Stimulated activated CD4-positive, alpha-beta T cell treated with anti-CD3 and anti-CD28 coated beads, TNF-alpha, amount 100 ng/mL, for 1 hour (primary cell): Measurements from ENCODE around the gene LRP6.

Experiments used
- DNase-seq, 3 donors: peaks; one replicate each; pipeline ENCODE4 v3.0.0-alpha.2; 2020; ENCODE audit warnings: low read depth in 3 of 3, low spot score in 1 of 3

Gene LRP6

DNA sequence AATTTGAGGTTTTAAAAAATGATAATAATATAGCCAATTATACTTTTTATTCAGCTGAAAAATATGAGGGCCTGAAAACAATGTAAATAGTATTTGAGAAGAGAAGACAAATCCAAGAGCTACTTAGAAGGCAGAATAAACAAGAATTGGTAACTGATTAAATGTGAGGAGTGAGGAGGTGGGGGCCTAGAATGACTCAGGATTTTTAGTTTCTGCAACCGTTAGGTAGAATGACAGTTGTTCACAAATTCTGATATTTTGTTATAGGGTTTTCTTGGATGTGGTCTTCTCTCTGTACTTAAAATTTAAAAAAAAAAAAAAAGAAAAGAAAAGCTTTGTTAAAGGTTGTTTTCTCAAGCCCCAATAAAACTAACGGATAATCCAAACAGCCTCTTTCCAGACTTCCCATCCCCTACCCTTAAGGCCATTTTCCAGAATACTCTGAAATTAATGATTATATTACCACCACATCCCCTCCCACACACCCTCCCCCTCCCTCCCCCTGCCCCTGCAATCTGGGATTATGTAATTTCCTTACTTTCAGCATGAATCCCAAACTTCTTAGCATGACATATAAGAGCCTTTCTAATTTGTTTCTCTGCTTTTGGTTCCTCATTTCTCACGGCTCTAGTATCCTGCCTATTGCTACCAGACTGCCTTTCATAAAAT is 50.4 kb downstream of the LRP6 start:
- no peak for DNase-seq

DNA sequence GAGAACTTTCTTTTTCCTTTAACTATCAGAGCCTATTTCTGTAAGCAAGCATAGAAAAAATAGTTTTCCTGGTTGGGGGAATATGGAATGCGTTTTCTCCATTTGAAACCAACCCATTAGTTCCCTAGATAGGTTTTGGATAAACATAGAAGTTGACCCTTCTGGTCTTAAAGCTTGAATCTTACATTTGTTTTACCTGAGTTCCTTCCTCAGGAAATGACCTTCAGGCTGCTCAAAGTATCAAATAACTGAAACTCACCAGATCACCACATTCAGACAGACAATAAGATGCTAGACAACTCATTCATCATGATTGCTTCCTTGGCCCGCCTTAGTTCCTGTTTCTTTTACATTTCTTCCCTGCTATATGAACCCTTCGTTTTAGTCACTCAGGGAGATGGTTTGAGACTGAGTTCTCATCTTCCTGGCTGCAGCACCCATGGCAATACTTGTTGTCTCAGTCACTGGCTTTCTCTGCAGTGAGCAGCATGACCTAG is 52.2 kb downstream of the LRP6 start:
- no peak for DNase-seq

DNA sequence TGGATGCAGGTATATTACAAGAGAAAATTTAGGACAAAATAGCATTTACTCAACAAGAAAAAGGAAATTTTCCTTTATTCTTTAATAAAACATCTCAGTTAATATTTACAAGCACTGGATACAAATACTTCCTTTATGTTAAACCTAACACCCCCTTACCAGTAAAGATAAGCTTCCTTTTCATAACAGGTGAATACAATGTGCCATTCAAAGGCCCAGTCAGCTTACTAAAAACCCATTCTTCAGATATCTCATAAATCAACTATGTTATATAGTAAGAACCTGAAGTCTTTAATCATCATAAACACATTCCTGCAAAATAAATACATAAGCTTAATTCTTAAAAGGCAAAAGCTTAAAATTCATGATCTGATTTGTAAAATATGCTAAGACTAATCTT is 52.6 kb downstream of the LRP6 start:
- no peak for DNase-seq

DNA sequence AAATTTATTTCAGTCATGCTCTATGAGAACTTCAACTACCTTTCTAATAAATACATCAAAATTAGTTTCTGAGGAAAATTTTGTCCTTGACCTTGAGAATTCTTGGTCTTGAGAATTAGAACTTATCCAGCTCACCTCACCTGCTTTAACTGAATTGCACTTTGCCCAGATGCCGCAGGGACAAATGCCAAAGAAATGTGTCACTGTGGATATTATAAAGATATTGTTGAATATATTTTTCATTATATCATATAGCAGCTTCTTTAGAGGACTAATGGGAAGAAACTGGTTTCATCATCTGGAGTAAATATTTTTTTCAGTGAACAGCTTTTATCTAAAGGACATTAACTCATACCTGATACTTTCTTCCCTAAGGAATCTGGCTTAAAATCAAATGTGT is 54.1 kb downstream of the LRP6 start:
- no peak for DNase-seq

GRCh38 chr12:12210983-12211382 is 55.9 kb downstream of the LRP6 start:
- DNase-seq: no peak

GRCh38 chr12:12210416-12210815 is 56.4 kb downstream of the LRP6 start:
- DNase-seq: no peak

GRCh38 chr12:12209675-12210074 is 57.2 kb downstream of the LRP6 start:
- no peak for DNase-seq

- DNase-seq: no peak
Measured at GRCh38 chr12:12209043-12209442, 57.8 kb downstream of the LRP6 start.

DNA sequence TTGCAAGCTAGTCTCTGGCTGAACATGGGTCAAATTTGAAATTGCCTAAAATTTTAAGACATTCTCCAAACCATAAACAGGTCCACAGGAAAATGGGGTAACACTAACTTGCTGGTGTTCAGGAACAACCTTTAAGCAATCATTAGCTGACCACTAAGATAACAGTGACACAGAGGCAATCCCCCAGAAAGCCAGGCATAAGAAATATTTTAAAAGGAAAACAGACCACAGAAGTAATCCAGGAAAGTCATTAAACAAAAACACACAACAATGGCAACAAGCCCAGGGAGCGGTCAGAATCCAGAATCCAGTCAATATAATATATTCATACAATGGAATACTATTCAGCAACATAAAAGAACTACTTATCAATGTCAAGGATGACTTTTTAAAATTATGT is 59.1 kb downstream of the LRP6 start:
- no peak for DNase-seq

DNA sequence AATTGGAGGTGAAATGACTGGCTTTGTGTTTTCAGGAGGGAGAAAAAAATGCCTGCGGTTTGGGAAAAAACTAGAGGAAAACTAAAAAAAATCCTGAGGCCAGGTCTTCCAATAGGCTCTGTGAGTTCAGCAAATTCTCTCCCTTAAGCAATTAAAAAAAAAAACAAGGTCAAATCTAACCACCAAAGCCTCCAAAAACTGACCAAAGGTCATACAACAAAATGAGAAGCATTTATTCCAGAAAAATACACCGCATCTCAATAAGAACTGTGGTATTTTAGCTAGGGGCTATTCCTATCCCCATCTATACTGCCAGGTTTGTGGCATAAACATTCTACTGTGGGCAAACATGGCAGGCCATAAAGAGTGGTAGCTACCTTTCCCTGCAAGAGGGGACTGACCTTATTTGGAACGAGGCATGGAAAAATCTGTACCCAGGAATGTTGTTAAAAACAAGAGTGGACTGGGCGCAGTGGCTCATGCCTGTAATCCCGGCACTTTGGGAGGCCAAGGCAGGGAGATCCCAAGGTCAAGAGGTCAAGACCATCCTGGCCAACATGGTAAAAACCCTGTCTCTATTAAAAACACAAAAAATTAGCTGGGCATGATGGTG is 60.0 kb downstream of the LRP6 start:
- DNase-seq: no peak

- DNase-seq: no peak
Measured at GRCh38 chr12:12202747-12203146, 64.1 kb downstream of the LRP6 start.

- DNase-seq: no peak
Measured at GRCh38 chr12:12202105-12202504, 64.7 kb downstream of the LRP6 start.

- DNase-seq: no peak
Measured at GRCh38 chr12:12201274-12201758, 65.5 kb downstream of the LRP6 start.

DNA sequence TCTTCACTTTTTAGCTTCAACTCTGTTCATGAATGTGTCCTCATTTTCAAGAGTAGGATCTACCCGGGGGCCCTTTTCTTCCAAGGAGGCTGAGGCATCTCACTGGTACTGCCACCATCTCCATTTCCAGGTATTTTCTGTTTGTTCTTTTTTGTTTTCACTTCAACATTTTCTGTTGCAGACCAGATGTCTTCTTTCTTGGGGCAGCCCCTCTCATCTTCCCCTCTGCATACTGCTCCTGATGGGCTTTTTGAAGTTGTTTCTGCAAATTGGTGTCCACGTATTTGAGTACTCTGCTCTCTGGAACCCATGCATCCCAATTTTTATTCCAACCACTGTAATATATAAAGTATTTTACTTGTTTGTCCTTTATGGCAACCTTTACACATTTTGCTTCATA is 66.5 kb downstream of the LRP6 start:
- DNase-seq: no peak

GRCh38 chr12:12198124-12198523 is 68.7 kb downstream of the LRP6 start:
- no peak for DNase-seq

GRCh38 chr12:12197128-12197527 is 69.7 kb downstream of the LRP6 start:
- DNase-seq: no peak

DNA sequence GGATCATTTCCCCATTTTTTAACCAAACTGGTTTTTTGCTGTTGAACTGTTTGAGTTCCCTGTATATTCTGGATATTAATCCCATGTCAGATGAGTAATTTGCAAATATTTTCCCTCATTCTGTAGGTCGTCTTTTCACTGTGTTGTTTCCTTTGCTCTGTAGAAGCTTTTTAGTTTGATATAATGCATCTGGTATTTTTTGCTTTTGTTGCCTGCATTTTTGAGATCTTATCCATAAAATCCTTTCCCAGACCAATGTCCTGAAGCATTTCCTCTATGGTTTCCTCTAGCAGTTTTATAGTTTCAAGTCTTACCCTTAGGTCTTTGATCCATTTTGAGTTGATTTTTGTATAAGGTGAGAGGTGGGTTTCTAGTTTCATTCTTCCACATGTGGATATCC is 71.3 kb downstream of the LRP6 start:
- no peak for DNase-seq

- no peak for DNase-seq
Measured at GRCh38 chr12:12195081-12195480, 71.8 kb downstream of the LRP6 start.

GRCh38 chr12:12194206-12194605 is 72.6 kb downstream of the LRP6 start:
- DNase-seq: no peak

DNA sequence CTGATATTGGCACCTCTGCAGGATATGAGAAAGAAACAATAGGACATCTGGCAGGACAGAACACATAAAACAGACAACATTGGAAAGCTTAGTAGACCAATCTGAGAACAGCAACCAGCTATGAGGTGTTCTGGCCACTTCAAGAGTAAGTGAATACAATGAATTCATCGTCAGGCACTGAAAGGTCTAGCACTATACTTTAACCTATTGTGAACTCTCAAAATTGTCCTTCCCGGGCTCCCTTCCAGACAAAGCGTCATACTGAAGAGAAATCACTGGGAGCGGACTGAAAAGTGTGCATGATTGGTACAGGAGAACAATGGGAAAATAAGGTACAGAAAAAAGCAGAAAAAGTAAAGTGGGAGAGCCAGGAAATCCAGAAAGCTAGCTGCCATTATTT is 75.8 kb downstream of the LRP6 start:
- no peak for DNase-seq

- no peak for DNase-seq
Measured at GRCh38 chr12:12190087-12190809, 76.6 kb downstream of the LRP6 start.

GRCh38 chr12:12185414-12185813 is 81.4 kb downstream of the LRP6 start:
- no peak for DNase-seq
